Pancreas (tissue), 10 donors: ENCODE results near the gene TRIM71. TPM values are rescaled to one million over a fixed set of nuclear protein-coding genes. Genes with fewer than 3 reads are reported as not detected.
"Not testable (repeated sequence)": the region's sequence is repeated elsewhere in the genome, so short reads cannot be mapped to it uniquely, and the experiment has no call there.

Experiments
- ATAC-seq, 4 donors: fragments of 200-7000 bp; cut with Tn5 transposase; one replicate each; pipeline versions ENCODE4 v1.8.0 to v1.9.1; 2020; ENCODE audit warnings: mild to moderate bottlenecking in 4 of 4, moderate library complexity in 4 of 4
- DNase-seq, 6 donors: peaks; one replicate each; pipeline ENCODE4 v3.0.0-alpha.2; 2020
- FAIRE-seq: peaks from 2 replicates; lab custom pipeline; 2012; peaks lifted over from hg19 to GRCh38; lab: Jason Lieb, UNC
- H3K27ac ChIP-seq, 4 donors: fragments of 200-600 bp; sonication (generic); 1 replicate in 3 of 4; 2 replicates in 1 of 4; pipeline versions ENCODE4 v1.5.0 to v1.8.0; 2020
- H3K27me3 ChIP-seq, 4 donors: fragments of 200-600 bp; one replicate each; pipeline ENCODE4 v1.8.0; 2021
- H3K36me3 ChIP-seq, 3 donors: fragments of 200-600 bp; sonication (generic) in 1 of 3; one replicate each; pipeline versions ENCODE4 v1.5.0 to v1.8.0; 2020 to 2021
- H3K4me1 ChIP-seq, 3 donors: fragments of 200-600 bp; one replicate each; pipeline ENCODE4 v1.8.0; 2021
- H3K4me3 ChIP-seq, 4 donors: fragments of 200-600 bp; sonication (generic) in 2 of 4; one replicate each; pipeline versions ENCODE4 v1.5.0 to v1.8.0; 2020 to 2021
- H3K9me3 ChIP-seq, 4 donors: fragments of 200-600 bp; one replicate each; pipeline ENCODE4 v1.8.0; 2021
- CTCF ChIP-seq, 4 donors: fragments of 200-600 bp; sonication (generic) in 3 of 4; IDR thresholded peaks; one replicate each; pipeline versions ENCODE4 v1.5.0 to v1.8.0; 2021; ENCODE audit warnings: antibody characterized with exemption in 4 of 4
- WGBS, 2 donors: extraction: QIAGEN DNeasy Blood & Tissue Kit; methylation state at CpG; one replicate each; pipeline ENCODE4 v1.1.7; 2013; 5-methylcytosine and 5-hydroxymethylcytosine counted together
- intact Hi-C, 3 donors: fragments of 100-400 bp; cut with DNase I; formaldehyde crosslinking; loops; one replicate each; pipeline versions ENCODE4 v1.11.1 to v1.14.2; 2022
- polyA plus RNA-seq, 2 donors: library from polyadenylated mRNA; stranded (reverse); fragments of 200-250 nt; gene quantifications; one replicate each; pipeline ENCODE4 v1.2.3, GENCODE V29; 2013
- total RNA-seq, 6 donors: library from RNA; stranded (reverse); fragmentation: NEBNext Ultra II Directional in 4 of 6; extraction: Animal tissue kit (Norgen Biotek cat#: 25700) in 4 of 6; gene quantifications; one replicate each; pipeline versions ENCODE4 v1.2.1 to v1.2.4, GENCODE V29; 2021 to 2023
- donor health status: healthy with polysubstance abuse.
- donor health status: DM: no; HTN: no; CAD: no; lungs with moderate emphysema.
- donor health status: DM: no; HTN: no; CAD: no.
- donor health status: control.
- donor health status: control.
- donor health status: Bipolar disorder and iron deficiency.
- donor health status: DM: yes; HTN: yes; CAD: no.
- donor health status: DM: no; HTN: no; CAD: no.
- donor health status: DM: no; HTN: no; CAD: no.
- donor health status: DM: yes; HTN: yes; CAD: no.

TRIM71 gene
- total and polyA plus RNA-seq, 8 donors, result 0.02 to 0.28 (median 0.03) TPM; not detected in 5

DNA sequence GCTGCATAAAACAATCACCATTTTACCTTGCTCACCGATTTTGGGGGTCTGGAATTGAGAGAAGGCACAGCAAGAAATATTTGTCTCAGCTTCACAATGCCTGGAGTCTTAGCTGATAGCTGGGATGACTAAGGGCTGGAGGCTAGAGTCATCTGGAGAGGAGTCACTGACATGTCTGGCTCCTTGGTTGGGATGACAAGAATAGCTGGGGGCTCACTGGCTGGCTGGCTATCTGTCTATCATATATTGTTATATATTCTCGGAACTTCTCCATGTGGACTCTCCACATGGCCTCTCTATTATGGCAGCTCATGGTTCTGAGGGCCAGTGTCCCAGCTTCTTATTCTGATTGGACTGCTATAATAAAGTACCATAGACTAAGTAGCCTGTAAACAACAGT, 20.0 kb upstream of the TRIM71 start:
- Histone ChIP-seq H3K27me3 (no peaks in the 10 kb centered on the region), H3K4me3 (no peak overlapping the region), H3K4me1 (peaks cover 0 to 4% (median 0%) of the 10 kb centered on the region in 3 donors), H3K36me3 (no peaks in the 10 kb centered on the region), H3K27ac (no peak overlapping the region), H3K9me3 (no peaks in the 10 kb centered on the region)
- intact Hi-C loops, result no loop called here
- no peak for TF ChIP-seq CTCF (IDR thresholded peaks at IDR 0.05)
- ATAC-seq, result no peak
- no peak for FAIRE-seq
- no peak for DNase-seq
- 68 to 81% methylated on average over 2 of the region's 2 CpGs for WGBS, 2 donors

- H3K27ac ChIP-seq, H3K4me3 ChIP-seq, H3K36me3 ChIP-seq, H3K4me1 ChIP-seq, ATAC-seq, FAIRE-seq, H3K9me3 ChIP-seq, DNase-seq, H3K27me3 ChIP-seq, intact Hi-C loops: not testable (repeated sequence)
- WGBS, 2 donors, result 93 to 95% methylated on average over 5 of the region's 5 CpGs
Measured at GRCh38 chr3:32801440-32801839, 16.4 kb upstream of the TRIM71 start.

DNA sequence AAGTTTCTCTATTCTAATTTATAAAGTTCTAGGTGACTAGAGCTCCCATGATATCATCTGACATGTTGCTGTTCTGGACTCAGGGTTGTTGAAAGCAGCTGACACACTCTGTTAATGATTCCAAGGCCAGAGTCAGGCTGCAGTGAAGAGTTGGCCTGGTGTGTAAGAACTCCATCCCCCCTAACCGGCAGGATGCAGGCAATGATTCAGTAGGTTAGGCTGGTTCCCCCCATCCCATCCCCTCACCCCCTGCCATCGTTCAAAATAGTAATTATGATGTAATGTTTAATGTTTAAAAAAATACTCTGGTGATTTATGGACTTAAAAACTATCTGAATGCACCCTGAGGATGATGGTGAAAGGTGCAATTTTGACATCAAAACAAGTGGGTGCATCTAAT, 4.6 kb upstream of the TRIM71 start:
- TF ChIP-seq CTCF (IDR thresholded peaks at IDR 0.05), result no peak
- WGBS, 2 donors, result 0 to 9% methylated on average over 2 of the region's 2 CpGs
- DNase-seq, result no peak
- Histone ChIP-seq H3K27ac (no peak overlapping the region), H3K27me3 (peaks cover 0 to 11% (median 5%) of the 10 kb centered on the region in 4 donors), H3K4me3 (no peak overlapping the region), H3K4me1 (peaks cover 0 to 3% (median 0%) of the 10 kb centered on the region in 3 donors), H3K36me3 (no peaks in the 10 kb centered on the region), H3K9me3 (no peaks in the 10 kb centered on the region)
- intact Hi-C loops, result no loop called here
- no peak for FAIRE-seq
- ATAC-seq, result peak in 3 of 4 donors; percentile 42 to 71 (median 44)

- Histone ChIP-seq H3K27me3 (peaks cover 0 to 18% (median 6%) of the 10 kb centered on the region in 4 donors), H3K4me1 (peaks cover 0 to 3% (median 0%) of the 10 kb centered on the region in 3 donors), H3K9me3 (no peaks in the 10 kb centered on the region), H3K4me3 (no peak overlapping the region), H3K36me3 (no peaks in the 10 kb centered on the region), H3K27ac (no peak overlapping the region)
- WGBS, 2 donors, result 71 to 87% methylated on average over 6 of the region's 6 CpGs
- DNase-seq (no peak), ATAC-seq (no peak), FAIRE-seq (no peak)
- no peak for TF ChIP-seq CTCF (IDR thresholded peaks at IDR 0.05)
- intact Hi-C loops, result no loop called here
Measured at GRCh38 chr3:32814361-32814760, 3.4 kb upstream of the TRIM71 start.

GRCh38 chr3:32815841-32816438, 1.9 kb upstream of the TRIM71 start:
- Histone ChIP-seq H3K27me3 (peaks cover 0 to 33% (median 11%) of the 10 kb centered on the region in 4 donors), H3K36me3 (no peaks in the 10 kb centered on the region), H3K27ac (no peak overlapping the region), H3K4me1 (peaks cover 0 to 3% (median 0%) of the 10 kb centered on the region in 3 donors), H3K4me3 (peak overlapping the region in 1 of 4 donors; percentile 45), H3K9me3 (no peaks in the 10 kb centered on the region)
- ATAC-seq, result no peak
- 36 to 37% methylated on average over 19 to 21 of the region's 21 CpGs for WGBS, 2 donors
- FAIRE-seq, result no peak
- no peak for DNase-seq
- intact Hi-C loops, result no loop called here
- no peak for TF ChIP-seq CTCF (IDR thresholded peaks at IDR 0.05)
